Ureter (tissue), 1 donor: Measurements from ENCODE around the gene DDX49. TPM values are rescaled to one million over a fixed set of nuclear protein-coding genes. Genes with fewer than 3 reads are reported as not detected.
"Not testable (repeated sequence)": the region's sequence is repeated elsewhere in the genome, so short reads cannot be mapped to it uniquely, and the experiment has no call there.

Source experiments
- DNase-seq: peaks from one replicate; pipeline ENCODE4 v3.0.0-alpha.2; 2020; ENCODE audit warnings: low spot score
- total RNA-seq: library from RNA; stranded (reverse); gene quantifications from one replicate; pipeline ENCODE4 v1.2.4, GENCODE V29; 2023
- donor health status: DM: yes; HTN: yes; CAD: no.

DDX49 gene
- total RNA-seq, 1 donor from 2014 or later: 34.4 TPM

- no peak for DNase-seq
Measured at GRCh38 chr19:18910801-18911436, 8.6 kb upstream of the DDX49 start.

GRCh38 chr19:18912933-18913332 is 6.6 kb upstream of the DDX49 start:
- no peak for DNase-seq

GRCh38 chr19:18913466-18913865 is 6.0 kb upstream of the DDX49 start:
- no peak for DNase-seq

GRCh38 chr19:18915639-18916038 is 3.9 kb upstream of the DDX49 start:
- no peak for DNase-seq

GRCh38 chr19:18917593-18917992 is 1.9 kb upstream of the DDX49 start:
- DNase-seq: not testable (repeated sequence)

- DNase-seq: no peak
Measured at GRCh38 chr19:18919900-18920214, 342 bp downstream of the DDX49 start.

GRCh38 chr19:18920400-18920799 is 885 bp downstream of the DDX49 start:
- DNase-seq: no peak

GRCh38 chr19:18921593-18921992 is 2.1 kb downstream of the DDX49 start:
- no peak for DNase-seq

GRCh38 chr19:18922228-18922985 is 2.9 kb downstream of the DDX49 start:
- no peak for DNase-seq

GRCh38 chr19:18924684-18925213 is 5.2 kb downstream of the DDX49 start:
- DNase-seq: no peak

GRCh38 chr19:18928018-18928805 is 8.7 kb downstream of the DDX49 start:
- DNase-seq: no peak

GRCh38 chr19:18929311-18929710 is 9.8 kb downstream of the DDX49 start:
- DNase-seq: no peak

GRCh38 chr19:18931316-18932162 is 12.0 kb downstream of the DDX49 start:
- DNase-seq: no peak

- DNase-seq: peak; percentile 74
Measured at GRCh38 chr19:18932216-18932841, 12.8 kb downstream of the DDX49 start.

- no peak for DNase-seq
Measured at GRCh38 chr19:18933297-18933696, 13.8 kb downstream of the DDX49 start.

- no peak for DNase-seq
Measured at GRCh38 chr19:18939163-18939562, 19.6 kb downstream of the DDX49 start.

GRCh38 chr19:18939922-18940768 is 20.6 kb downstream of the DDX49 start:
- peak; percentile 80 for DNase-seq

- peak; percentile 85 for DNase-seq
Measured at GRCh38 chr19:18940769-18941627, 21.5 kb downstream of the DDX49 start, which contains the start of gene HOMER3. Gene HOMER3, minus strand, starts transcription at chr19:18941217. Its CDS starts 2,235 bp downstream, at chr19:18938982.
